GM23248 (cell line): ENCODE data around the gene NAGPA. TPM values are rescaled to one million over a fixed set of nuclear protein-coding genes. Genes with fewer than 3 reads are reported as not detected.
A peak's percentile ranks its signal among the peaks of the same experiment; 100 is the strongest.

ENCODE experiments used
- DNase-seq: peaks from one replicate; pipeline ENCODE4 v3.0.0-alpha.2; 2015
- H2AFZ ChIP-seq: fragments of 200-600 bp; sonication (generic); 2 replicates; pipeline ENCODE4 v1.6.1; 2016; ENCODE audit warnings: antibody characterized with exemption
- H3F3A ChIP-seq: fragments of 200-600 bp; sonication (generic); 2 replicates; pipeline ENCODE4 v1.6.1; 2016; ENCODE audit warnings: mild to moderate bottlenecking, antibody characterized with exemption, mixed run types; ENCODE audit not compliant: insufficient read depth
- H3K27ac ChIP-seq: fragments of 200-600 bp; sonication (generic); 2 replicates; pipeline ENCODE4 v1.5.1; 2016; ENCODE audit warnings: mild to moderate bottlenecking
- H3K27me3 ChIP-seq: fragments of 200-600 bp; sonication (generic); replicated peaks from 2 replicates; pipeline ENCODE4 v1.6.1; 2016; ENCODE audit warnings: mild to moderate bottlenecking; ENCODE audit not compliant: insufficient read depth
- H3K36me3 ChIP-seq: fragments of 200-600 bp; sonication (generic); 2 replicates; pipeline ENCODE4 v1.6.1; 2016; ENCODE audit warnings: low read depth, mild to moderate bottlenecking
- H3K4me1 ChIP-seq: fragments of 200-600 bp; sonication (generic); 2 replicates; pipeline ENCODE4 v1.6.1; 2016; ENCODE audit warnings: mild to moderate bottlenecking; ENCODE audit not compliant: insufficient read depth
- H3K4me2 ChIP-seq: fragments of 200-600 bp; sonication (generic); one replicate; pipeline ENCODE4 v1.6.1; 2016; ENCODE audit warnings: mild to moderate bottlenecking; ENCODE audit not compliant: unreplicated experiment
- H3K4me3 ChIP-seq: fragments of 200-600 bp; sonication (generic); 2 replicates; pipeline ENCODE4 v1.5.1; 2016; ENCODE audit warnings: mild to moderate bottlenecking
- H3K79me2 ChIP-seq: fragments of 200-600 bp; sonication (generic); 2 replicates; pipeline ENCODE4 v1.6.1; 2016; ENCODE audit warnings: mild to moderate bottlenecking; ENCODE audit not compliant: insufficient read depth
- H3K9ac ChIP-seq: fragments of 200-600 bp; sonication (generic); 2 replicates; pipeline ENCODE4 v1.6.1; 2016; ENCODE audit warnings: mild to moderate bottlenecking
- H3K9me2 ChIP-seq: fragments of 200-600 bp; sonication (generic); 2 replicates; pipeline ENCODE4 v1.6.1; 2016; ENCODE audit warnings: mixed run types, mild to moderate bottlenecking, moderate library complexity; ENCODE audit not compliant: insufficient read depth
- H3K9me3 ChIP-seq: fragments of 200-600 bp; sonication (generic); one replicate; pipeline ENCODE4 v1.6.1; 2017; ENCODE audit warnings: low read depth
- H4K20me1 ChIP-seq: fragments of 200-600 bp; sonication (generic); 2 replicates; pipeline ENCODE4 v1.6.0; 2016; ENCODE audit not compliant: insufficient read depth
- EZH2 ChIP-seq: fragments of 200-600 bp; sonication (generic); IDR thresholded peaks from 2 replicates; pipeline ENCODE4 v1.6.1; 2018; ENCODE audit warnings: antibody characterized with exemption, mild to moderate bottlenecking; ENCODE audit not compliant: insufficient read depth, poor library complexity, severe bottlenecking
- EZH2phosphoT487 ChIP-seq: fragments of 200-600 bp; sonication (generic); IDR thresholded peaks from 2 replicates; pipeline ENCODE4 v1.6.1; 2018; ENCODE audit warnings: antibody characterized with exemption, moderate library complexity, mild to moderate bottlenecking, low read depth; ENCODE audit not compliant: insufficient read depth
- WGBS, 2 experiments: methylation state at CpG; one replicate each; pipeline ENCODE4 v1.1.6; 2015 to 2017; ENCODE audit warnings: low lambda C conversion rate in 2 of 2, low coverage in 1 of 2; ENCODE audit errors: missing lambda C conversion rate in 2 of 2; 5-methylcytosine and 5-hydroxymethylcytosine counted together
- in situ Hi-C: fragments of 300-500 bp; cut with MboI; formaldehyde crosslinking; loops from 2 replicates; pipeline ENCODE4 v1.15.0; 2020
- polyA plus RNA-seq: library from polyadenylated mRNA; unstranded; fragments of >200 nt; fragmentation: Nextera tagmentation; extraction: Ambion mirVana; gene quantifications from 2 replicates; pipeline ENCODE4 v1.2.1, GENCODE V29; 2016
- total RNA-seq: library from RNA; depleted of rRNA; stranded (reverse); fragments of >200 nt; shearing (Covaris generic); gene quantifications from 2 replicates; pipeline ENCODE4 v1.2.3, GENCODE V29; 2014

NAGPA gene
- total and polyA plus RNA-seq, 2 experiments from 2014 or later = 16.3 to 61.0 TPM

DNA sequence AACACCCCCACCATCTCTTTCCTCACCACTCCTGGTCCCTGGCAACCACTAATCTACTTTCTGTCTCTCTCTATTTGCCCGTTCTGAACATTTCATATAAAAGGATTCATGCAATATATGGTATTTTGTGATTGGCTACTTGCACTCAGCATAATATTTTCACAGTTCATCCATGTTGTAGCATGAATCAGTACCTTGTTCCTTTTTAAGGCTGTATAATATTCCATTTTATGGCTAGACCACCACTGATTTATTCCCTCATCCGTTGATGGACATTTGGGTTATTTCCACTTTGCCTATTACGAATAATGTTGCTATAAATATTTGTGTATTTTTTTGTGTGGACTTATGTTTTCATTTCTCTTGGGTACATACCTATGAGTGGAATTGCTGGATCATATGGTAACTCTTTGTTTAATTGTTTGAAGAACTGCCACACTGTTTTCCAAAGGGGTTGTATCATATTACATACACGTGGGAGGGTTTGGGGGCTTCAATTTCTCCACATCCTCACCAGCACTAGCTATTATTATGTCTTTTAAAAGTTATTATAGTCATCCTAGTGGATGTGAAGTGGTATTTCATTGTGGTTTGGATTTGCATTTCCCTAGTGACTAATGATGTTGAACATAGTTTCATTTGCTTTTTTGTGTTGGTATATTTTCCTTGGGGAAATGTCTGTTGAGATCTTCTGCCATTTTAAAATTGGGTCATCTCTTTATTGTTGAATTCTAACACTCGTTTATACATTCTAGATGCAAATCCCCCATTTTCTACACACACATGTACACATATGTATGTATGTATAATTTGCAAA lies 49.4 kb downstream of the NAGPA start:
- H3K9me3 ChIP-seq = no peaks in the 10 kb centered on the region
- in situ Hi-C loops = no loop called here
- WGBS, 2 experiments = 49 to 52% methylated on average over 5 of the region's 5 CpGs

DNA sequence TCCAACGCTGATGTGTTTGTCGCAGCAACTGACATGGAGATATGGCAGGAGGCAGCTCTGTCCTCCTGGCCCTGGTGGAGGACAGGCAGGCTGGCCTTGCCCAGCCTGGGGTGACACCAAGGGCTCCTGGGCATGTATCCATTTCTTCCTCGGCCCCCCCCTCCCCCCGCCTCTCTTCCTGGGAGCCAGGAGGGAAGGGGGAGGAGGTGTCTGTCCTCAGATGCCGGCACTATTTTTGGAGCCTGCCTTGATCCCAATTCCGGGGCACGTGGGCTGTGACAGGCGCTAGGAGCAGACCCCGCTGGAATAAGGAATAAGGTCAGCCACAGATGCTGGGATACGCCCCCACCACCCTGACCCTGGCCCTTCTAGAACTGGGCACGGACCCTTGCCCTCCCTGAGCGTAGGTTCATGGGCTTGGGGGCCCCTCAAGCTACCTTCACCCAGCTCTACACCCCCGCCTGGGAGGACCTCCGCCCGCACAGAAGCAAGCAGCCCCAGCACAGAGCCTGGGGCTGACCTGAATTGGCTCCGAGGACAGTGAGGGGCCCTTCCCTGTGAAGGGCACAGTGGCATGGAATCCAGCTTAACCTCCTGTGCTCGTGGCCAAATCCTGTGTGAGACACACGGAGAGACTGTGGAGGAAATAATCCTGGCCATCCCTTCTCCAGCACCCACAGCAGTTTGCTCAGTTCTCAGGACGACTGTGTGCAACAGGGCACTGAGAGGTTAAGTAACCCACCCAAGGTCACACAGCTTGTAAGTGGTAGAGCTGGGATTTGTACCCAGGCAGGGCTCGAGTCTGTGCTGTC lies 51.5 kb downstream of the NAGPA start:
- TF ChIP-seq EZH2 (no peak), EZH2phosphoT487 (no peak)
- 48 to 57% methylated on average over 18 to 20 of the region's 20 CpGs for WGBS, 2 experiments
- in situ Hi-C loops = no loop called here
- Histone ChIP-seq H3K27ac (no peak overlapping the region), H3K79me2 (no peaks in the 10 kb centered on the region), H3F3A (no peaks in the 10 kb centered on the region), H2AFZ (no peak overlapping the region), H3K4me3 (no peak overlapping the region), H3K9me2 (no peaks in the 10 kb centered on the region), H3K36me3 (no peaks in the 10 kb centered on the region), H3K27me3 (no peaks in the 10 kb centered on the region), H3K9me3 (no peaks in the 10 kb centered on the region), H3K4me2 (no peak overlapping the region), H4K20me1 (no peaks in the 10 kb centered on the region), H3K9ac (no peak overlapping the region), H3K4me1 (no peaks in the 10 kb centered on the region)
- DNase-seq = no peak

More for the DNA sequence above, 49.4 kb downstream of the NAGPA start:
- peaks cover 9% of the 10 kb centered on the region; the same call in 1 of the 2 replicates for H3K27me3 ChIP-seq
- TF ChIP-seq EZH2 (no peak), EZH2phosphoT487 (no peak)
- H3K9ac ChIP-seq = no peak overlapping the region
- no peak overlapping the region for H2AFZ ChIP-seq
- H3K79me2 ChIP-seq = no peaks in the 10 kb centered on the region
- no peak overlapping the region for H3K4me3 ChIP-seq
- H3K4me1 ChIP-seq = no peaks in the 10 kb centered on the region
- H3F3A ChIP-seq = no peaks in the 10 kb centered on the region
- DNase-seq = peak; percentile 9
- no peaks in the 10 kb centered on the region for H4K20me1 ChIP-seq
- no peak overlapping the region for H3K4me2 ChIP-seq
- no peaks in the 10 kb centered on the region for H3K36me3 ChIP-seq
- H3K9me2 ChIP-seq = no peaks in the 10 kb centered on the region
- no peak overlapping the region for H3K27ac ChIP-seq

DNA sequence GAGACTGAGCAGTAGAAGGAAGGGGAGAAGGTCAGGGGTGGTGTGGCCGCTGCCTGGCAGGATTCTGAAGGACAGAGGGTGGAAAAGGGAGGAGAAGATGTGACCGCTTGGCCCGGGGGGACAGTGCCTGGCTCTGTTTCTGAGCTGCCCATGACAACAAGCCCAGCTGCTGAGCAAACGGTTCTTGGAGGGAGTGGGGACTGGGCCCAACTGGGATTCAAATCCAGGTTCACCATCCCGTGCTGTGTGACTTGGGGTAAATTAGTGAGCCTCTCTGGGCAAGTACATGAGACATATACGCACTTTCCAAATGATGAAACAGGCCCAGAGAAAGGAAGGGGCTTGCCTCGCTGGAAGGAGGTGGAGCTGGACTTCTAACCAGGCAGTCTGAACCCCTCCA lies 52.3 kb downstream of the NAGPA start:
- Histone ChIP-seq H3K27ac (no peak overlapping the region), H3K9ac (no peak overlapping the region), H3K4me1 (no peaks in the 10 kb centered on the region), H3K27me3 (no peaks in the 10 kb centered on the region), H3K9me2 (no peaks in the 10 kb centered on the region), H3K4me2 (no peak overlapping the region), H4K20me1 (no peaks in the 10 kb centered on the region), H3K79me2 (no peaks in the 10 kb centered on the region), H3F3A (no peaks in the 10 kb centered on the region), H3K4me3 (no peak overlapping the region), H3K9me3 (no peaks in the 10 kb centered on the region), H2AFZ (no peak overlapping the region), H3K36me3 (no peaks in the 10 kb centered on the region)
- DNase-seq = no peak
- no peak for TF ChIP-seq EZH2phosphoT487
- TF ChIP-seq EZH2 = no peak
- in situ Hi-C loops = no loop called here
- 58 to 60% methylated on average over 7 of the region's 7 CpGs for WGBS, 2 experiments

DNA sequence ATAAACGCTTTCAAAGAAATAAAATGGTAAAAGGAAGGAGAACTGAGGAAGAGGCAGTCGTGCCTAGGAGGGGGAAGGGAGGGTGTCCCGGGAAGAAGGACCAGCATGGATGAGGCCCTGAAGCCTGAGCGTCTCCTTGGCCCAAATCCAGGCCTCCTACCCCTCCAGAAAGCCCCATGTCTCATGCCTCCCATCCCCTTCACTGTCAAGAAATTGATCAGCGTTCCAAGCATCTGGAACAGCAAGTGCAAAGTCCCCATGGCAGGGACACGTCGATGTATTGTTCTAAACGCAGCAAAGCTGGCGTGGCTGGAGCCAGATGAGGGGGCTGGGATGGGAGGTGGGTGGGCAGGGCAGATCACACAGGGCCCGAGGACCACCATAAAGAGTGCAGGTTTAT lies 53.0 kb downstream of the NAGPA start:
- H3K4me3 ChIP-seq = no peak overlapping the region
- no peaks in the 10 kb centered on the region for H3K9me2 ChIP-seq
- H4K20me1 ChIP-seq = no peaks in the 10 kb centered on the region
- no peak overlapping the region for H2AFZ ChIP-seq
- 54 to 60% methylated on average over 10 of the region's 10 CpGs for WGBS, 2 experiments
- H3K79me2 ChIP-seq = no peaks in the 10 kb centered on the region
- H3K27me3 ChIP-seq = no peaks in the 10 kb centered on the region
- H3K36me3 ChIP-seq = no peaks in the 10 kb centered on the region
- H3K27ac ChIP-seq = no peak overlapping the region
- TF ChIP-seq EZH2phosphoT487 = no peak
- no peak overlapping the region for H3K9ac ChIP-seq
- DNase-seq = no peak
- no peaks in the 10 kb centered on the region for H3K4me1 ChIP-seq
- no peaks in the 10 kb centered on the region for H3K9me3 ChIP-seq
- H3K4me2 ChIP-seq = no peak overlapping the region
- no peaks in the 10 kb centered on the region for H3F3A ChIP-seq
- in situ Hi-C loops = no loop called here
